GM12878 (cell line): Measurements from ENCODE around the gene C20orf173. TPM values are rescaled to one million over a fixed set of nuclear protein-coding genes. Genes with fewer than 3 reads are reported as not detected.

Experiments used
- ATAC-seq: fragments of 200-7000 bp; cut with Tn5 transposase; 3 replicates; pipeline ENCODE4 v1.9.1; 2020; ENCODE audit warnings: mild to moderate bottlenecking, moderate library complexity
- BruUV-seq: library from RNA; stranded (reverse); fragments of 400-500 nt; replicated peaks from 2 replicates; lab custom pipeline; 2021; lab: Mats Ljungman, UMichigan
- CTCF ChIA-PET: fragments of 300-600 bp; sonication (Branson Sonifier 250); formaldehyde crosslinking; extraction: SDS; loops from one replicate; lab custom pipeline; 2021; ENCODE audit warnings: inconsistent platforms; lab: Yijun Ruan, JAX
- POLR2A ChIA-PET: fragments of 350-600 bp; formaldehyde crosslinking; extraction: SDS; loops from one replicate; lab custom pipeline; 2021; ENCODE audit warnings: inconsistent platforms; lab: Charles Lee
- RAD21 ChIA-PET: fragments of 300-600 bp; sonication (Branson Sonifier 250); formaldehyde crosslinking; loops from one replicate; lab custom pipeline; 2023; ENCODE audit warnings: antibody characterized with exemption; ENCODE audit not compliant: unreplicated experiment; lab: Charles Lee
- SMC1A ChIA-PET: fragments of 300-600 bp; sonication (Branson Sonifier 250); formaldehyde crosslinking; loops from one replicate; lab custom pipeline; 2023; ENCODE audit not compliant: unreplicated experiment, uncharacterized antibody; lab: Charles Lee
- DNase-seq: peaks from one replicate; pipeline ENCODE4 v3.0.0-alpha.2; 2011; ENCODE audit warnings: low read depth, low spot score
- FAIRE-seq: peaks from 3 replicates; lab custom pipeline; 2011; peaks lifted over from hg19 to GRCh38; lab: Jason Lieb, UNC
- H2AFZ ChIP-seq: 2 replicates; pipeline ENCODE4 v1.6.0; 2011; ENCODE audit warnings: low read depth, low read length, control low read depth; ENCODE audit not compliant: control insufficient read depth
- H3K27ac ChIP-seq: 2 replicates; pipeline ENCODE4 v1.5.1; 2011; ENCODE audit warnings: control low read depth; ENCODE audit not compliant: control insufficient read depth, insufficient read depth
- H3K27me3 ChIP-seq, 2 experiments: replicated peaks in 1 of 2; 2 replicates each; pipeline versions ENCODE4 v1.6.0 to v1.6.1; 2011; ENCODE audit warnings: low read length in 1 of 2; ENCODE audit not compliant: control insufficient read depth in 2 of 2, insufficient read depth in 2 of 2
- H3K36me3 ChIP-seq, 2 experiments: 2 replicates each; pipeline ENCODE4 v1.5.1; 2011; ENCODE audit warnings: low read length in 1 of 2; ENCODE audit not compliant: control insufficient read depth in 2 of 2, insufficient read depth in 2 of 2
- H3K4me1 ChIP-seq: 2 replicates; pipeline ENCODE4 v1.6.1; 2011; ENCODE audit warnings: mild to moderate bottlenecking, low read length, moderate library complexity, mixed read lengths; ENCODE audit not compliant: control insufficient read depth, insufficient read depth
- H3K4me2 ChIP-seq: 2 replicates; pipeline ENCODE4 v1.6.0; 2011; ENCODE audit warnings: control low read depth; ENCODE audit not compliant: control insufficient read depth, insufficient read depth
- H3K4me3 ChIP-seq: fragments of 200-600 bp; sonication (generic); 2 replicates; pipeline ENCODE4 v1.5.1; 2016
- H3K79me2 ChIP-seq: 2 replicates; pipeline ENCODE4 v1.6.0; 2011; ENCODE audit warnings: low read length; ENCODE audit not compliant: control insufficient read depth, insufficient read depth
- H3K9ac ChIP-seq: 2 replicates; pipeline ENCODE4 v1.8.0; 2011; ENCODE audit warnings: low read length, control low read depth, mixed read lengths; ENCODE audit not compliant: control insufficient read depth, insufficient read depth
- H3K9me3 ChIP-seq: replicated peaks from 3 replicates; pipeline ENCODE4 v1.5.1; 2011; ENCODE audit warnings: mild to moderate bottlenecking, low read length; ENCODE audit not compliant: control insufficient read depth, insufficient read depth
- H4K20me1 ChIP-seq: 2 replicates; pipeline ENCODE4 v1.6.0; 2011; ENCODE audit not compliant: control insufficient read depth, insufficient read depth
- CHD4 ChIP-seq: fragments of 200-600 bp; sonication (generic); IDR thresholded peaks from 2 replicates; pipeline ENCODE4 v1.6.1; 2016; ENCODE audit warnings: mild to moderate bottlenecking
- POLR2A ChIP-seq: IDR thresholded peaks from 2 replicates; pipeline ENCODE4 v1.6.1; 2011; ENCODE audit warnings: low read depth, mild to moderate bottlenecking, low read length
- SRF ChIP-seq, 2 experiments: IDR thresholded peaks; 2 replicates each; pipeline ENCODE4 v1.6.1; 2011; ENCODE audit warnings: low read depth in 2 of 2, low read length in 2 of 2, mild to moderate bottlenecking in 1 of 2, moderate library complexity in 1 of 2
- WGBS: methylation state at CpG from one replicate; pipeline ENCODE4 v1.1.6; 2016; ENCODE audit warnings: low lambda C conversion rate; ENCODE audit not compliant: insufficient replicate concordance, insufficient coverage; ENCODE audit errors: missing lambda C conversion rate; 5-methylcytosine and 5-hydroxymethylcytosine counted together
- in situ Hi-C: fragments of 300-500 bp; cut with MboI; formaldehyde crosslinking; loops from 9 replicates; pipeline ENCODE4 v1.14.3; 2018; ENCODE audit warnings: mixed read lengths
- intact Hi-C: fragments of 100-400 bp; cut with micrococcal nuclease; formaldehyde crosslinking; loops from one replicate; pipeline ENCODE4 v1.14.2; 2022; ENCODE audit not compliant: unreplicated experiment
- polyA plus RNA-seq, 11 experiments: library from polyadenylated mRNA; depleted of rRNA in 4 of 11; unstranded in 6 of 11; stranded (reverse) in 5 of 11; fragments of >200 nt; fragmentation: Nextera tagmentation in 4 of 11; fragmentation: Illumina TruSeq in 1 of 11; extraction: Ambion mirVana in 4 of 11; extraction: Trizol in 1 of 11; gene quantifications; 1 replicate in 1 of 11; 2 replicates in 10 of 11; pipeline versions ENCODE4 v1.2.1 to v1.2.3, GENCODE V29; 2011 to 2016; ENCODE audit warnings: inconsistent platforms in 2 of 11, missing spikeins in 2 of 11, low read depth in 1 of 11
- total RNA-seq, 4 experiments: library from RNA; depleted of rRNA in 3 of 4; stranded (reverse); fragments of >200 nt in 3 of 4; fragmentation: Illumina TruSeq in 1 of 4; extraction: Trizol in 1 of 4; gene quantifications; 2 replicates each; pipeline versions ENCODE4 v1.2.1 to v1.2.3, GENCODE V29; 2013 to 2021

Gene C20orf173
- total and polyA plus RNA-seq, 10 of the 15 experiments (the other 5 are each of a cell fraction or from before 2014, with no cell fraction given), result not detected

DNA sequence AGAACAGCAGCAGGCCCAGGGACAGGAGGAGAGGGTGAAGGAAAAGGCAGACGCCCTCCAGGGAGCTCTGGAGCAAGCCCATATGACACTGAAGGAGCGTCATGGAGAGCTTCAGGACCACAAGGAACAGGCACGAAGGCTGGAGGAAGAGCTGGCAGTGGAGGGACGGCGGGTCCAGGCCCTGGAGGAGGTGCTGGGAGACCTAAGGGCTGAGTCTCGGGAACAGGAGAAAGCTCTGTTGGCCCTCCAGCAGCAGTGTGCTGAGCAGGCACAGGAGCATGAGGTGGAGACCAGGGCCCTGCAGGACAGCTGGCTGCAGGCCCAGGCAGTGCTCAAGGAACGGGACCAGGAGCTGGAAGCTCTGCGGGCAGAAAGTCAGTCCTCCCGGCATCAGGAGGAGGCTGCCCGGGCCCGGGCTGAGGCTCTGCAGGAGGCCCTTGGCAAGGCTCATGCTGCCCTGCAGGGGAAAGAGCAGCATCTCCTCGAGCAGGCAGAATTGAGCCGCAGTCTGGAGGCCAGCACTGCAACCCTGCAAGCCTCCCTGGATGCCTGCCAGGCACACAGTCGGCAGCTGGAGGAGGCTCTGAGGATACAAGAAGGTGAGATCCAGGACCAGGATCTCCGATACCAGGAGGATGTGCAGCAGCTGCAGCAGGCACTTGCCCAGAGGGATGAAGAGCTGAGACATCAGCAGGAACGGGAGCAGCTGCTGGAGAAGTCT, 25.5 kb downstream of the C20orf173 start:
- H3K27me3 ChIP-seq, result no peaks in the 10 kb centered on the region
- ChIA-PET CTCF (interaction anchor here (0.7 to 2.1 kb wide), 2 partner anchors 41 to 48 kb away, joined by 3 to 5 read pairs; no protein-coding TSS in a partner anchor), POLR2A (no interaction called here), RAD21 (no interaction called here), SMC1A (interaction anchor here (1.2 to 2.0 kb wide), 2 partner anchors 12 to 38 kb away, joined by 3 to 4 read pairs; partner anchors contain the start of gene ERGIC3)
- TF ChIP-seq CHD4, result no peak
- TF ChIP-seq POLR2A, result peak; percentile 25; the same call in 1 of the 2 replicates
- FAIRE-seq, result no peak
- H3K4me2 ChIP-seq, result no peak overlapping the region
- no peaks in the 10 kb centered on the region for H3K79me2 ChIP-seq
- H3K4me1 ChIP-seq, result peaks cover 29% of the 10 kb centered on the region
- DNase-seq, result no peak
- peaks cover 5% of the 10 kb centered on the region for H4K20me1 ChIP-seq
- no TSS peak for BruUV-seq
- ATAC-seq, result no peak
- H3K27ac ChIP-seq, result no peak overlapping the region
- H3K4me3 ChIP-seq, result no peak overlapping the region
- intact Hi-C loops, result no loop called here
- in situ Hi-C loops, result no loop called here
- H3K9ac ChIP-seq, result no peak overlapping the region
- H3K36me3 ChIP-seq, result peaks cover 18 to 33% of the 10 kb centered on the region in 2 experiments; a peak in 3 of 4 replicates
- no peaks in the 10 kb centered on the region for H3K9me3 ChIP-seq
- 95% methylated on average over 16 of the region's 16 CpGs for WGBS
- H2AFZ ChIP-seq, result no peak overlapping the region

DNA sequence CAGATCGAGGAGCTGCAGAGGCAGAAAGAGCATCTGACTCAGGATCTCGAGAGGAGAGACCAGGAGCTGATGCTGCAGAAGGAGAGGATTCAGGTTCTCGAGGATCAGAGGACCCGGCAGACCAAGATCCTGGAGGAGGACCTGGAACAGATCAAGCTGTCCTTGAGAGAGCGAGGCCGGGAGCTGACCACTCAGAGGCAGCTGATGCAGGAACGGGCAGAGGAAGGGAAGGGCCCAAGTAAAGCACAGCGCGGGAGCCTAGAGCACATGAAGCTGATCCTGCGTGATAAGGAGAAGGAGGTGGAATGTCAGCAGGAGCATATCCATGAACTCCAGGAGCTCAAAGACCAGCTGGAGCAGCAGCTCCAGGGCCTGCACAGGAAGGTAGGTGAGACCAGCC, 26.2 kb downstream of the C20orf173 start:
- POLR2A ChIA-PET, result no interaction called here
- Histone ChIP-seq H2AFZ (no peak overlapping the region), H4K20me1 (peaks cover 5% of the 10 kb centered on the region), H3K79me2 (no peaks in the 10 kb centered on the region), H3K9ac (no peak overlapping the region), H3K4me2 (no peak overlapping the region), H3K27me3 (no peaks in the 10 kb centered on the region), H3K4me3 (no peak overlapping the region), H3K9me3 (no peaks in the 10 kb centered on the region), H3K36me3 (peaks cover 23 to 30% of the 10 kb centered on the region in 2 experiments), H3K4me1 (peaks cover 29% of the 10 kb centered on the region), H3K27ac (no peak overlapping the region)
- WGBS, result 99% methylated on average over 10 of the region's 10 CpGs
- intact Hi-C loops, result no loop called here
- DNase-seq, result no peak
- in situ Hi-C loops, result no loop called here
- CTCF ChIA-PET, result interaction anchor here (0.7 to 2.1 kb wide), 5 partner anchors 9 to 47 kb away, joined by 3 to 6 read pairs (median 5); no protein-coding TSS in a partner anchor
- FAIRE-seq, result no peak
- ATAC-seq, result no peak
- BruUV-seq, result no TSS peak
- no peak for TF ChIP-seq SRF (IDR thresholded peaks at IDR 0.05; ENCODE audit: low read depth in 2 of 2, low read length in 2 of 2)
- 0 out of 2 replicates have a peak, but pooled peaks have one; percentile 32 for TF ChIP-seq POLR2A
- RAD21 ChIA-PET, result no interaction called here
- SMC1A ChIA-PET, result interaction anchor here (1.3 to 4.4 kb wide), 5 partner anchors 9 to 381 kb away, joined by 3 to 14 read pairs (median 4); no protein-coding TSS in a partner anchor
